Activated T-cell treated with anti-CD3 and anti-CD28 coated beads, Interleukin-2, amount 50 U/mL, for 1 hour (primary cell): ENCODE results near the gene GEMIN4.

Source experiments
- DNase-seq: peaks from one replicate; pipeline ENCODE4 v3.0.0-alpha.2; 2020

Gene GEMIN4

DNA sequence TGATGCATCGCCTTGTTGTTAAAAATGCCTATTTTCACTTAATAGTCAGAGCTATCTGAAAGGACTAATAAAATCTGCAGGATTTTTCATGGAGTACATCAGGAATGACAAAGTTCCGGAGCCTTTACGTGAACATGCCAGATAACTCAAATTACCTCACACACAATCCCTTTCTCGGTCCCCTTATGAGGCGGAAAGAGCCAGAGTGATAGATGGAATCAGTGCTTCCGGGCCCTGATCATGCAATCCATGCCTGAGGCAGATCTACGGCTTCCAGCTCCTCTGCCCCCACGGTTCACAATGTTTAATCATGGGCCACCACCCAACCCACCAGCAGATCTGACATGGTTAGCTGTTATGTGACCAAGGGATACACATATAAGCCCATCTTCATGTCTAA lies 54.4 kb downstream of the GEMIN4 start:
- no peak for DNase-seq

DNA sequence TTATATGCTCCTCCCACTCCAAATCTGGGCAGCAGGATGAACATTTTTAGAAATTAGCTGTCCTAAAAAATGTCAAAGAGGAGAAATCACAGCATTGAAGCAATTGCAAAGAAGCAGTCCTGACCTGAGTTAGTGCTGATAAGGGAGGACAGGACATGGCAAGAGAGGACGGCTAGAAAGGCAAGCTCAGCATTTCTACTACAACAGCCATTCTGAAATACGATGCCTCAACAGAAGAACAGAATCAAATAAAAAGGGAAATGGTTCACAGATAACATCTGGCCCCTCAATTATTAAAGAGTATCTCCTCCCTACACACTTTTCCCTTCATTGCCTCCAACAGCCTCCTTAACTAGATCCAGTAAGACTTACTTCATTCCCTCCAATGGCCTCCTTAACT lies 55.7 kb downstream of the GEMIN4 start:
- no peak for DNase-seq
